Gastrocnemius medialis (tissue), 4 donors: Measurements from ENCODE around the gene UNC13A. TPM values are rescaled to one million over a fixed set of nuclear protein-coding genes. Genes with fewer than 3 reads are reported as not detected.

Experiments
- ATAC-seq, 2 donors: fragments of 150-250 bp; one replicate each; pipeline ENCODE4 v1.9.1; 2016
- DNase-seq, 2 donors: peaks; one replicate each; pipeline ENCODE4 v3.0.0-alpha.2; 2019
- H3K27ac ChIP-seq, 4 donors: fragments of 200-600 bp; sonication (generic); 1 replicate in 1 of 4; 2 replicates in 3 of 4; pipeline ENCODE4 v1.5.1; 2016 to 2018; ENCODE audit warnings: mild to moderate bottlenecking in 2 of 4, moderate library complexity in 1 of 4
- H3K27me3 ChIP-seq, 3 donors: fragments of 200-600 bp; sonication (generic) in 2 of 3; 1 replicate in 1 of 3; 2 replicates in 2 of 3; pipeline versions ENCODE4 v1.5.1 to v1.6.0; 2016 to 2019; ENCODE audit warnings: mild to moderate bottlenecking in 1 of 3, moderate library complexity in 1 of 3
- H3K36me3 ChIP-seq, 2 donors: fragments of 200-600 bp; sonication (generic) in 1 of 2; one replicate each; pipeline ENCODE4 v1.5.1; 2017 to 2018
- H3K4me1 ChIP-seq, 2 donors: fragments of 200-600 bp; sonication (generic) in 1 of 2; one replicate each; pipeline ENCODE4 v1.5.1; 2016 to 2017; ENCODE audit warnings: mild to moderate bottlenecking in 2 of 2
- H3K4me3 ChIP-seq, 4 donors: fragments of 200-600 bp; sonication (generic) in 3 of 4; 1 replicate in 1 of 4; 2 replicates in 3 of 4; pipeline ENCODE4 v1.5.1; 2016 to 2019; ENCODE audit warnings: mild to moderate bottlenecking in 2 of 4
- H3K9me3 ChIP-seq, 3 donors: fragments of 200-600 bp; sonication (generic) in 2 of 3; 1 replicate in 1 of 3; 2 replicates in 2 of 3; pipeline ENCODE4 v1.5.1; 2016 to 2019
- POLR2A ChIP-seq, 2 donors: fragments of 450-650 bp; IDR thresholded peaks; one replicate each; pipeline ENCODE4 v1.6.1; 2017; ENCODE audit warnings: antibody characterized with exemption in 2 of 2, mild to moderate bottlenecking in 2 of 2, moderate library complexity in 2 of 2
- in situ Hi-C, 4 donors: fragments of 200-750 bp; cut with MboI; loops; one replicate each; pipeline versions ENCODE4 v1.15.0 to v1.8.0; 2017; ENCODE audit warnings: low sequenced_read_pairs in 4 of 4
- intact Hi-C: fragments of 100-400 bp; cut with DNase I; formaldehyde crosslinking; loops from one replicate; pipeline ENCODE4 v1.15.1; 2023; ENCODE audit warnings: low total_unique reads
- total RNA-seq, 4 donors: library from RNA; depleted of rRNA; stranded (reverse); fragments of >200 nt; gene quantifications; one replicate each; pipeline versions ENCODE4 v1.1.0 to v1.2.3, GENCODE V29; 2016
- TF ChIP-seq, protein P1 (sequence below), 5 experiments: fragments of 450-650 bp in 3 of 5; fragments of 200-600 bp in 2 of 5; sonication (generic) in 2 of 5; IDR thresholded peaks in 4 of 5; conservative IDR thresholded peaks in 1 of 5; 1 replicate in 4 of 5; 2 replicates in 1 of 5; pipeline ENCODE4 v1.5.1; 2016 to 2019; ENCODE audit warnings: antibody characterized with exemption in 5 of 5, mild to moderate bottlenecking in 3 of 5, moderate library complexity in 3 of 5

UNC13A gene
- total RNA-seq, 4 donors from 2014 or later = not detected

GRCh38 chr19:17627921-17628320 is 60.2 kb downstream of the UNC13A start:
- H3K36me3 ChIP-seq = no peaks in the 10 kb centered on the region
- no peaks in the 10 kb centered on the region for H3K9me3 ChIP-seq
- in situ Hi-C loops = no loop called here
- DNase-seq = no peak
- no peaks in the 10 kb centered on the region for H3K27me3 ChIP-seq
- no peak overlapping the region for H3K27ac ChIP-seq
- no peak overlapping the region for H3K4me3 ChIP-seq
- H3K4me1 ChIP-seq = no peaks in the 10 kb centered on the region
- intact Hi-C loops = no loop called here
- TF ChIP-seq, protein P1, sequence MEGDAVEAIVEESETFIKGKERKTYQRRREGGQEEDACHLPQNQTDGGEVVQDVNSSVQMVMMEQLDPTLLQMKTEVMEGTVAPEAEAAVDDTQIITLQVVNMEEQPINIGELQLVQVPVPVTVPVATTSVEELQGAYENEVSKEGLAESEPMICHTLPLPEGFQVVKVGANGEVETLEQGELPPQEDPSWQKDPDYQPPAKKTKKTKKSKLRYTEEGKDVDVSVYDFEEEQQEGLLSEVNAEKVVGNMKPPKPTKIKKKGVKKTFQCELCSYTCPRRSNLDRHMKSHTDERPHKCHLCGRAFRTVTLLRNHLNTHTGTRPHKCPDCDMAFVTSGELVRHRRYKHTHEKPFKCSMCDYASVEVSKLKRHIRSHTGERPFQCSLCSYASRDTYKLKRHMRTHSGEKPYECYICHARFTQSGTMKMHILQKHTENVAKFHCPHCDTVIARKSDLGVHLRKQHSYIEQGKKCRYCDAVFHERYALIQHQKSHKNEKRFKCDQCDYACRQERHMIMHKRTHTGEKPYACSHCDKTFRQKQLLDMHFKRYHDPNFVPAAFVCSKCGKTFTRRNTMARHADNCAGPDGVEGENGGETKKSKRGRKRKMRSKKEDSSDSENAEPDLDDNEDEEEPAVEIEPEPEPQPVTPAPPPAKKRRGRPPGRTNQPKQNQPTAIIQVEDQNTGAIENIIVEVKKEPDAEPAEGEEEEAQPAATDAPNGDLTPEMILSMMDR (IDR thresholded peaks at IDR 0.05 in 4 of 5, conservative IDR thresholded peaks at IDR 0.05 in 1 of 5) = no peak
- no peak for TF ChIP-seq POLR2A (IDR thresholded peaks at IDR 0.05)
- no peak for ATAC-seq

- Histone ChIP-seq H3K9me3 (peaks cover 0 to 3% (median 0%) of the 10 kb centered on the region in 3 donors), H3K4me3 (no peak overlapping the region), H3K27ac (no peak overlapping the region), H3K4me1 (no peaks in the 10 kb centered on the region), H3K27me3 (no peaks in the 10 kb centered on the region), H3K36me3 (no peaks in the 10 kb centered on the region)
- ATAC-seq (no peak), DNase-seq (no peak)
- intact Hi-C loops = no loop called here
- no peak for TF ChIP-seq POLR2A (IDR thresholded peaks at IDR 0.05)
- TF ChIP-seq, protein P1 (IDR thresholded peaks at IDR 0.05 in 4 of 5, conservative IDR thresholded peaks at IDR 0.05 in 1 of 5) = no peak
- in situ Hi-C loops = no loop called here
These were observed 61.0 kb downstream of the UNC13A start for GRCh38 chr19:17627161-17627560.

DNA sequence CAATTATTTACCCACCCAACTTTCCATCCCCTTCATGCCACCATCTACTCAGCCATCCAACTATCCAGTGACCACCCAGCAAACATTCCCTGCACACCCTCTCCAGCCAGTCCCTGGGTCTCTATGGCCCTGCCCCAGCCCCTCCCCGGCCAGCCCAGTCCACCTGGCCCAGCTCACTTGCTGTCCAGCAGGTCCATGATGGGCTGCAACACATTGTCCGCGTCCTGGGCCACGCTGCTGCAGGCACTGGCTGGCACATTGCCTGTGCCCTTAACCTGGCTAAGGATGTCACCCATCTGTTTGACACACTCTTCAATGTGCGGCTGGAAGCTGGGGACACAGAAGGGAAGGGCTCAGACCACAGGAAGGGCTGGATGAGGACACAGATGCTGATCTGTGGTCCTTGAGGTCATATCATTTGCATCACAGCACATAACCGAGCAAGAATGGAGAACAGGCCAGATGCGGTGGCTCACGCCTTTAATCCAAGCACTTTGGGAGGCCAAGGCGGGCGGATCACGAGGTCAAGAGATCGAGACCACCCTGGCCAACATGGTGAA is 61.6 kb downstream of the UNC13A start:
- H3K36me3 ChIP-seq = no peaks in the 10 kb centered on the region
- no peaks in the 10 kb centered on the region for H3K27me3 ChIP-seq
- in situ Hi-C loops = no loop called here
- ATAC-seq (no peak), DNase-seq (no peak)
- H3K27ac ChIP-seq = no peak overlapping the region
- TF ChIP-seq POLR2A (IDR thresholded peaks at IDR 0.05) = no peak
- TF ChIP-seq, protein P1 (IDR thresholded peaks at IDR 0.05 in 4 of 5, conservative IDR thresholded peaks at IDR 0.05 in 1 of 5) = no peak
- H3K4me3 ChIP-seq = no peak overlapping the region
- intact Hi-C loops = no loop called here
- peaks cover 0 to 4% (median 3%) of the 10 kb centered on the region in 3 donors for H3K9me3 ChIP-seq
- H3K4me1 ChIP-seq = no peaks in the 10 kb centered on the region

DNA sequence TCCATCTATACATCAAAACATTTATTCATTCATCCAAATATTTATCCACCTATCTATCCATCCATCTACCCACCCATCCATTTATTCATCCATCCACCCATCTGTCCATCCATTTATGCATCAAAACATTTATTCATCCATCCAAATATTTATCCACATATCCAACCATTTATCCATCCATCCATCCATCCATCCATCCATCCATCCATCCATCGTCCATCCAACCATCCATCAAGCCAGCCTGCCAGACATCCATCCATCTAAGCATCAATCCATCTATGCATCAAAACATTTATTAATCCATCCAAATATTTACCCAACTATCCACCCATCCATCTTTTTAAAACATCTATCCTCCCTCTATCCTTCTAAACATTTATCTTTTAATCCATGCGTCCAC is 62.2 kb downstream of the UNC13A start:
- Histone ChIP-seq H3K4me3 (no peak overlapping the region), H3K27ac (no peak overlapping the region), H3K9me3 (peaks cover 0 to 4% (median 3%) of the 10 kb centered on the region in 3 donors), H3K4me1 (no peaks in the 10 kb centered on the region), H3K36me3 (no peaks in the 10 kb centered on the region), H3K27me3 (no peaks in the 10 kb centered on the region)
- in situ Hi-C loops (no loop called here), intact Hi-C loops (no loop called here)
- DNase-seq (no peak), ATAC-seq (no peak)
- no peak for TF ChIP-seq POLR2A (IDR thresholded peaks at IDR 0.05)
- TF ChIP-seq, protein P1 (IDR thresholded peaks at IDR 0.05 in 4 of 5, conservative IDR thresholded peaks at IDR 0.05 in 1 of 5) = no peak

GRCh38 chr19:17625043-17625442 is 63.1 kb downstream of the UNC13A start:
- Histone ChIP-seq H3K9me3 (peaks cover 0 to 4% (median 3%) of the 10 kb centered on the region in 3 donors), H3K27ac (no peak overlapping the region), H3K4me1 (no peaks in the 10 kb centered on the region), H3K36me3 (no peaks in the 10 kb centered on the region), H3K4me3 (no peak overlapping the region), H3K27me3 (no peaks in the 10 kb centered on the region)
- no peak for DNase-seq
- TF ChIP-seq, protein P1 (IDR thresholded peaks at IDR 0.05 in 4 of 5, conservative IDR thresholded peaks at IDR 0.05 in 1 of 5) = no peak
- TF ChIP-seq POLR2A (IDR thresholded peaks at IDR 0.05) = no peak
- in situ Hi-C loops = no loop called here
- intact Hi-C loops = no loop called here
- ATAC-seq = no peak
